ENCODE results near the gene GBE1.

- TF ChIP-seq YY1 (IDR thresholded peaks at IDR 0.05; ENCODE audit: insufficient read depth, insufficient read length) (no peak), ZNF274 (IDR thresholded peaks at IDR 0.05; ENCODE audit: low read depth, low read length) (no peak), SUZ12 (IDR thresholded peaks at IDR 0.05; ENCODE audit: extremely low read depth, insufficient read depth, insufficient read length) (no peak)
These were observed 309.8 kb downstream of the GBE1 start for GRCh38 chr3:81451611-81452010.
